HepG2 (cell line): ENCODE data around the gene APOA1. TPM values are rescaled to one million over a fixed set of nuclear protein-coding genes. Genes with fewer than 3 reads are reported as not detected.

ENCODE experiments used
- AGO2 ChIP-seq: fragments of 200-400 bp; formaldehyde crosslinking; optimal IDR thresholded peaks from 2 replicates; pipeline ENCODE3; 2017; ENCODE audit warnings: mild to moderate bottlenecking, low read depth, low read length, moderate library complexity
- ARID5B ChIP-seq: IDR thresholded peaks from 2 replicates; pipeline ENCODE4 v1.4.0; 2020; ENCODE audit warnings: mild to moderate bottlenecking, missing genetic modification reagents
- ATF7 ChIP-seq, 2 experiments: fragments of 450-650 bp in 1 of 2; sonication (generic) in 1 of 2; formaldehyde crosslinking in 1 of 2; IDR thresholded peaks; 2 replicates each; pipeline versions ENCODE4 v1.4.0 to v1.6.1; 2016 to 2020; ENCODE audit warnings: antibody characterized with exemption in 1 of 2, mild to moderate bottlenecking in 1 of 2, missing genetic modification reagents in 1 of 2
- HOXA7 ChIP-seq: sonication (generic); formaldehyde crosslinking; IDR thresholded peaks from 2 replicates; pipeline ENCODE4 v1.8.1; 2022; ENCODE audit warnings: mild to moderate bottlenecking, missing genetic modification reagents, moderate library complexity
- NCOR1 ChIP-seq: fragments of 200-600 bp; sonication (generic); IDR thresholded peaks from 2 replicates; pipeline ENCODE4 v1.7.0; 2017; ENCODE audit warnings: antibody characterized with exemption, low read length, borderline replicate concordance
- NPAS2 ChIP-seq: sonication (generic); formaldehyde crosslinking; IDR thresholded peaks from 2 replicates; pipeline ENCODE4 v1.8.0; 2022; ENCODE audit warnings: mild to moderate bottlenecking, missing genetic modification reagents, borderline replicate concordance
- RFX5 ChIP-seq: IDR thresholded peaks from 2 replicates; pipeline ENCODE4 v1.6.1; 2011; ENCODE audit warnings: low read depth, low read length, improper control_type of control experiment
- RNF2 ChIP-seq: fragments of 450-650 bp; conservative IDR thresholded peaks from 2 replicates; pipeline ENCODE4 v1.6.1; 2016; ENCODE audit warnings: low read depth
- SMAD3 ChIP-seq: sonication (generic); formaldehyde crosslinking; IDR thresholded peaks from 2 replicates; pipeline ENCODE4 v1.4.0; 2020; ENCODE audit warnings: missing genetic modification reagents
- ZFP36 ChIP-seq: fragments of 150-350 bp; IDR thresholded peaks from 2 replicates; pipeline ENCODE4 v1.6.1; 2018; ENCODE audit warnings: borderline replicate concordance, low read length, low read depth; ENCODE audit not compliant: partially characterized antibody
- ZMYM3 ChIP-seq: sonication (generic); formaldehyde crosslinking; IDR thresholded peaks from 2 replicates; pipeline ENCODE4 v1.5.1; 2020; ENCODE audit warnings: mild to moderate bottlenecking, missing genetic modification reagents
- ZNF17 ChIP-seq: sonication (generic); formaldehyde crosslinking; IDR thresholded peaks from 2 replicates; pipeline ENCODE4 v1.5.0; 2020; ENCODE audit warnings: mild to moderate bottlenecking, missing genetic modification reagents
- ZNF235 ChIP-seq: sonication (generic); formaldehyde crosslinking; IDR thresholded peaks from 2 replicates; pipeline ENCODE4 v1.8.1; 2023; ENCODE audit warnings: mild to moderate bottlenecking, missing genetic modification reagents, borderline replicate concordance
- ZNF550 ChIP-seq: sonication (generic); formaldehyde crosslinking; IDR thresholded peaks from 2 replicates; pipeline ENCODE4 v1.4.0; 2020; ENCODE audit warnings: mild to moderate bottlenecking, missing genetic modification reagents, borderline replicate concordance
- ZNF75D ChIP-seq: sonication (generic); formaldehyde crosslinking; IDR thresholded peaks from 2 replicates; pipeline ENCODE4 v1.8.1; 2023; ENCODE audit warnings: missing genetic modification reagents, mild to moderate bottlenecking, borderline replicate concordance
- ZNF777 ChIP-seq: sonication (generic); formaldehyde crosslinking; IDR thresholded peaks from 2 replicates; pipeline ENCODE4 v1.4.0; 2020; ENCODE audit warnings: missing genetic modification reagents
- ZSCAN31 ChIP-seq: sonication (generic); formaldehyde crosslinking; IDR thresholded peaks from 2 replicates; pipeline ENCODE4 v1.5.0; 2020; ENCODE audit warnings: low read depth, mild to moderate bottlenecking, missing genetic modification reagents
- polyA plus RNA-seq, 8 experiments: library from polyadenylated mRNA; depleted of rRNA in 3 of 8; stranded (reverse) in 7 of 8; unstranded in 1 of 8; fragments of >200 nt; fragmentation: Illumina TruSeq in 4 of 8; extraction: Trizol in 4 of 8; gene quantifications; 2 replicates each; pipeline versions ENCODE4 v1.2.1 to v1.2.3, GENCODE V29; 2011 to 2016; ENCODE audit warnings: low read depth in 4 of 8, missing spikeins in 1 of 8, mixed read lengths in 1 of 8; ENCODE audit not compliant: insufficient read depth in 1 of 8
- total RNA-seq, 5 experiments: library from RNA; depleted of rRNA; stranded (reverse); fragments of >200 nt; fragmentation: Illumina TruSeq; extraction: Trizol; gene quantifications; 2 replicates each; pipeline ENCODE4 v1.2.3, GENCODE V29; 2016; ENCODE audit warnings: low read depth in 1 of 5
- TF ChIP-seq, protein P1 (sequence below): sonication (generic); formaldehyde crosslinking; IDR thresholded peaks from 2 replicates; pipeline ENCODE4 v1.8.1; 2022; ENCODE audit warnings: low read depth, mild to moderate bottlenecking, missing genetic modification reagents
- TF ChIP-seq, protein P2 (sequence below): sonication (generic); formaldehyde crosslinking; IDR thresholded peaks from 2 replicates; pipeline ENCODE4 v1.4.0; 2020; ENCODE audit warnings: missing genetic modification reagents
- TF ChIP-seq, protein P3 (sequence below): sonication (generic); formaldehyde crosslinking; conservative IDR thresholded peaks from 2 replicates; pipeline ENCODE4 v1.8.0; 2022; ENCODE audit warnings: missing genetic modification reagents

Gene APOA1
- total and polyA plus RNA-seq, 2 of the 13 experiments (the other 11 are each of a cell fraction or from before 2014, with no cell fraction given), result 1,973 to 5,485 TPM

- TF ChIP-seq, protein P1, sequence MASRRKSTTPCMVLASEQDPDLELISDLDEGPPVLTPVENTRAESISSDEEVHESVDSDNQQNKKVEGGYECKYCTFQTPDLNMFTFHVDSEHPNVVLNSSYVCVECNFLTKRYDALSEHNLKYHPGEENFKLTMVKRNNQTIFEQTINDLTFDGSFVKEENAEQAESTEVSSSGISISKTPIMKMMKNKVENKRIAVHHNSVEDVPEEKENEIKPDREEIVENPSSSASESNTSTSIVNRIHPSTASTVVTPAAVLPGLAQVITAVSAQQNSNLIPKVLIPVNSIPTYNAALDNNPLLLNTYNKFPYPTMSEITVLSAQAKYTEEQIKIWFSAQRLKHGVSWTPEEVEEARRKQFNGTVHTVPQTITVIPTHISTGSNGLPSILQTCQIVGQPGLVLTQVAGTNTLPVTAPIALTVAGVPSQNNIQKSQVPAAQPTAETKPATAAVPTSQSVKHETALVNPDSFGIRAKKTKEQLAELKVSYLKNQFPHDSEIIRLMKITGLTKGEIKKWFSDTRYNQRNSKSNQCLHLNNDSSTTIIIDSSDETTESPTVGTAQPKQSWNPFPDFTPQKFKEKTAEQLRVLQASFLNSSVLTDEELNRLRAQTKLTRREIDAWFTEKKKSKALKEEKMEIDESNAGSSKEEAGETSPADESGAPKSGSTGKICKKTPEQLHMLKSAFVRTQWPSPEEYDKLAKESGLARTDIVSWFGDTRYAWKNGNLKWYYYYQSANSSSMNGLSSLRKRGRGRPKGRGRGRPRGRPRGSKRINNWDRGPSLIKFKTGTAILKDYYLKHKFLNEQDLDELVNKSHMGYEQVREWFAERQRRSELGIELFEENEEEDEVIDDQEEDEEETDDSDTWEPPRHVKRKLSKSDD (CRISPR knock-in tag), result 0 out of 2 replicates have a peak, but pooled peaks have one; percentile 43
- TF ChIP-seq ZNF777 (no peak), ZFP36 (no peak), NCOR1 (peak; percentile 61; the same call in 1 of the 2 replicates), ZNF75D (no peak), ATF7 (IDR thresholded peaks at IDR 0.05) (no peak), ATF7 (CRISPR knock-in tag; IDR thresholded peaks at IDR 0.05) (no peak), RFX5 (no peak), RNF2 (no peak), HOXA7 (CRISPR knock-in tag) (no peak), AGO2 (no peak), NPAS2 (CRISPR knock-in tag) (no peak), ZNF235 (no peak), ZMYM3 (CRISPR knock-in tag) (peak; percentile 82), ARID5B (CRISPR knock-in tag) (no peak), ZNF550 (CRISPR knock-in tag) (no peak), ZSCAN31 (CRISPR knock-in tag) (no peak), ZNF17 (CRISPR knock-in tag) (no peak), SMAD3 (CRISPR knock-in tag) (no peak)
- TF ChIP-seq, protein P2, sequence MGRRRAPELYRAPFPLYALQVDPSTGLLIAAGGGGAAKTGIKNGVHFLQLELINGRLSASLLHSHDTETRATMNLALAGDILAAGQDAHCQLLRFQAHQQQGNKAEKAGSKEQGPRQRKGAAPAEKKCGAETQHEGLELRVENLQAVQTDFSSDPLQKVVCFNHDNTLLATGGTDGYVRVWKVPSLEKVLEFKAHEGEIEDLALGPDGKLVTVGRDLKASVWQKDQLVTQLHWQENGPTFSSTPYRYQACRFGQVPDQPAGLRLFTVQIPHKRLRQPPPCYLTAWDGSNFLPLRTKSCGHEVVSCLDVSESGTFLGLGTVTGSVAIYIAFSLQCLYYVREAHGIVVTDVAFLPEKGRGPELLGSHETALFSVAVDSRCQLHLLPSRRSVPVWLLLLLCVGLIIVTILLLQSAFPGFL (CRISPR knock-in tag), result no peak
- TF ChIP-seq, protein P3, sequence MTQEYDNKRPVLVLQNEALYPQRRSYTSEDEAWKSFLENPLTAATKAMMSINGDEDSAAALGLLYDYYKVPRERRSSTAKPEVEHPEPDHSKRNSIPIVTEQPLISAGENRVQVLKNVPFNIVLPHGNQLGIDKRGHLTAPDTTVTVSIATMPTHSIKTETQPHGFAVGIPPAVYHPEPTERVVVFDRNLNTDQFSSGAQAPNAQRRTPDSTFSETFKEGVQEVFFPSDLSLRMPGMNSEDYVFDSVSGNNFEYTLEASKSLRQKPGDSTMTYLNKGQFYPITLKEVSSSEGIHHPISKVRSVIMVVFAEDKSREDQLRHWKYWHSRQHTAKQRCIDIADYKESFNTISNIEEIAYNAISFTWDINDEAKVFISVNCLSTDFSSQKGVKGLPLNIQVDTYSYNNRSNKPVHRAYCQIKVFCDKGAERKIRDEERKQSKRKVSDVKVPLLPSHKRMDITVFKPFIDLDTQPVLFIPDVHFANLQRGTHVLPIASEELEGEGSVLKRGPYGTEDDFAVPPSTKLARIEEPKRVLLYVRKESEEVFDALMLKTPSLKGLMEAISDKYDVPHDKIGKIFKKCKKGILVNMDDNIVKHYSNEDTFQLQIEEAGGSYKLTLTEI, result no peak
Observed at GRCh38 chr11:116813781-116814471, 23.5 kb downstream of the APOA1 start (continued).
